ENCODE measurements around the gene RPS15.

Gene RPS15

DNA sequence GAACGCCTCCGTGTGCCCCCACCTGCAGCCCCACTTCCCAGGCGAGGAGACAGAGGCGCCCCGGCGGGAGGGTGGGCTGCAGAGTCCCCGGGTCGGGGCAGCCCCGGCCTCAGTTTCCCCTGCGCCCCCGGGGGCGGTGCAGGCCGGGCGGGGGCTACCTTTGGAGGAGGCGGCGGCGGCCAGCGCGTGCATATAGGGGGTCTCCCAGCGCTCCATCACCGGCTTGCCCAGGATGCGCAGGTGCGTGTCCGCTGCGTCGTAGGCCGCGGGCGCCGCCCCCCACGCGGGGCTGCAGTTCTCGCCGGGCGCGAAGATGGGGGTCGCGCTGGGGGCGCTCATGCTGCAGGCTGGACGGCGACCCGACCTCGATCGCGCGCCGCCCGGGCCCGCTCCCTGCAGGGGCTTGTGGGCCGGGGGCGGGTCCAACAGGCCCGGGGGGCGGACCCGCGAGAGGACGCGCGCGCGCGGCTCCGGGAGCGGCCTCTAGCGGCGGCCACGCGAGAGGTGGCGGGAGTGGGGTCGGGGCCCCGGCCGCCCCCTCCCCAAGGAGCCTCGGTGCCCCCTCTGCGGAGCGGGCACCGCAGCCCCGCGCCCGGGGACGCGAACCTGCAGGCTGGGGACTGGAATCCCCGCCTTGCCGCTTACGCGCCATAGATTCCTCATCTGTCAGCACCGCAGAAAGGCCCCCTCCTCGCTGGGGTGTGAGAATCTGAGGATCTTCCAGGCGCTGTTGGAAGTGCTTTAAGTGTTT, 36.9 kb upstream of the RPS15 start, which contains the start of gene GAMT:
TSS of gene GAMT (minus strand) at position 405 of the 751 bp plus-strand sequence. CDS start at position 339, 66 bp downstream.
- Histone ChIP-seq H3K4me3 (ENCODE audit: low read length, poor library complexity, severe bottlenecking) (peak within 1 kb of the TSS; percentile 91), H3K9ac (ENCODE audit: low read depth, low read length, poor library complexity, severe bottlenecking) (peak within 1 kb of the TSS; percentile 83), H3K27me3 (ENCODE audit: insufficient read depth, low read length, poor library complexity, severe bottlenecking) (no peaks in the 10 kb centered on the region), H4K20me1 (ENCODE audit: insufficient read depth, low read length, poor library complexity, severe bottlenecking) (peaks cover 9% of the 10 kb centered on the region), H3K9me3 (ENCODE audit: insufficient read depth, low read depth, low read length) (no peaks in the 10 kb centered on the region), H2AFZ (ENCODE audit: low read length) (peak within 1 kb of the TSS; percentile 83), H3K4me1 (ENCODE audit: insufficient read depth, low read length, poor library complexity, severe bottlenecking) (peaks cover 15% of the 10 kb centered on the region), H3K9me2 (replicated peaks; ENCODE audit: low read depth, low read length) (no peaks in the 10 kb centered on the region), H3F3A (ENCODE audit: low read depth) (no peaks in the 10 kb centered on the region), H3K4me2 (ENCODE audit: low read depth, low read length, poor library complexity, severe bottlenecking) (peak within 1 kb of the TSS; percentile 84), H3K79me2 (ENCODE audit: insufficient read depth, low read length) (peaks cover 16% of the 10 kb centered on the region), H3K36me3 (ENCODE audit: insufficient read depth, low read length) (no peaks in the 10 kb centered on the region)
- TF ChIP-seq, protein P1, sequence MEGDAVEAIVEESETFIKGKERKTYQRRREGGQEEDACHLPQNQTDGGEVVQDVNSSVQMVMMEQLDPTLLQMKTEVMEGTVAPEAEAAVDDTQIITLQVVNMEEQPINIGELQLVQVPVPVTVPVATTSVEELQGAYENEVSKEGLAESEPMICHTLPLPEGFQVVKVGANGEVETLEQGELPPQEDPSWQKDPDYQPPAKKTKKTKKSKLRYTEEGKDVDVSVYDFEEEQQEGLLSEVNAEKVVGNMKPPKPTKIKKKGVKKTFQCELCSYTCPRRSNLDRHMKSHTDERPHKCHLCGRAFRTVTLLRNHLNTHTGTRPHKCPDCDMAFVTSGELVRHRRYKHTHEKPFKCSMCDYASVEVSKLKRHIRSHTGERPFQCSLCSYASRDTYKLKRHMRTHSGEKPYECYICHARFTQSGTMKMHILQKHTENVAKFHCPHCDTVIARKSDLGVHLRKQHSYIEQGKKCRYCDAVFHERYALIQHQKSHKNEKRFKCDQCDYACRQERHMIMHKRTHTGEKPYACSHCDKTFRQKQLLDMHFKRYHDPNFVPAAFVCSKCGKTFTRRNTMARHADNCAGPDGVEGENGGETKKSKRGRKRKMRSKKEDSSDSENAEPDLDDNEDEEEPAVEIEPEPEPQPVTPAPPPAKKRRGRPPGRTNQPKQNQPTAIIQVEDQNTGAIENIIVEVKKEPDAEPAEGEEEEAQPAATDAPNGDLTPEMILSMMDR (conservative IDR thresholded peaks at IDR 0.05; ENCODE audit: low read length), result peak; percentile 53
- TF ChIP-seq EZH2phosphoT487 (IDR thresholded peaks at IDR 0.05; ENCODE audit: borderline replicate concordance), result no peak

DNA sequence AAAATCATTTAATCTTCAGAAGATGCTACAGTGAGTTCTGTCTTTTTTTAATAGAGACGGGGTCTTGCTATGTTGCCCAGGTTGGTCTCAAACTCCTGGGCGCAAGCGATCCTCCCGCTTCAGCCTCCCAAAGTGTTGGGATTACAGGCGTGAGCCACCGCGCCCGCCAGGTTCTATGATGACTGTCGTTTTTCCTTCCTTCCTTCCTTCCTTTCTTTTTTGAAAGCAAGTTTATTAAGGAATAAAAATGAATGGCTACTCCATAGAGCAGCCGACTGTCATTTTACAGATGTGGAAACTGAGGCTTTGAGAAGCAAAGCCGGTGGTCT, 36.3 kb upstream of the RPS15 start:
- Histone ChIP-seq H3K9ac (ENCODE audit: low read depth, low read length, poor library complexity, severe bottlenecking) (peak overlapping the region; percentile 83), H3K4me1 (ENCODE audit: insufficient read depth, low read length, poor library complexity, severe bottlenecking) (peaks cover 20% of the 10 kb centered on the region), H3K36me3 (ENCODE audit: insufficient read depth, low read length) (no peaks in the 10 kb centered on the region), H3K4me3 (ENCODE audit: low read length, poor library complexity, severe bottlenecking) (peak overlapping the region; percentile 91), H3K4me2 (ENCODE audit: low read depth, low read length, poor library complexity, severe bottlenecking) (peak overlapping the region; percentile 84), H3K9me2 (replicated peaks; ENCODE audit: low read depth, low read length) (no peaks in the 10 kb centered on the region), H3F3A (ENCODE audit: low read depth) (no peaks in the 10 kb centered on the region), H3K79me2 (ENCODE audit: insufficient read depth, low read length) (peaks cover 16% of the 10 kb centered on the region), H2AFZ (ENCODE audit: low read length) (peak overlapping the region; percentile 83), H3K9me3 (ENCODE audit: insufficient read depth, low read depth, low read length) (no peaks in the 10 kb centered on the region), H3K27me3 (ENCODE audit: insufficient read depth, low read length, poor library complexity, severe bottlenecking) (no peaks in the 10 kb centered on the region), H4K20me1 (ENCODE audit: insufficient read depth, low read length, poor library complexity, severe bottlenecking) (peaks cover 9% of the 10 kb centered on the region)
- TF ChIP-seq EZH2phosphoT487 (IDR thresholded peaks at IDR 0.05; ENCODE audit: borderline replicate concordance), result no peak
- TF ChIP-seq, protein P1 (conservative IDR thresholded peaks at IDR 0.05; ENCODE audit: low read length), result no peak; the same call in 1 of the 2 replicates

DNA sequence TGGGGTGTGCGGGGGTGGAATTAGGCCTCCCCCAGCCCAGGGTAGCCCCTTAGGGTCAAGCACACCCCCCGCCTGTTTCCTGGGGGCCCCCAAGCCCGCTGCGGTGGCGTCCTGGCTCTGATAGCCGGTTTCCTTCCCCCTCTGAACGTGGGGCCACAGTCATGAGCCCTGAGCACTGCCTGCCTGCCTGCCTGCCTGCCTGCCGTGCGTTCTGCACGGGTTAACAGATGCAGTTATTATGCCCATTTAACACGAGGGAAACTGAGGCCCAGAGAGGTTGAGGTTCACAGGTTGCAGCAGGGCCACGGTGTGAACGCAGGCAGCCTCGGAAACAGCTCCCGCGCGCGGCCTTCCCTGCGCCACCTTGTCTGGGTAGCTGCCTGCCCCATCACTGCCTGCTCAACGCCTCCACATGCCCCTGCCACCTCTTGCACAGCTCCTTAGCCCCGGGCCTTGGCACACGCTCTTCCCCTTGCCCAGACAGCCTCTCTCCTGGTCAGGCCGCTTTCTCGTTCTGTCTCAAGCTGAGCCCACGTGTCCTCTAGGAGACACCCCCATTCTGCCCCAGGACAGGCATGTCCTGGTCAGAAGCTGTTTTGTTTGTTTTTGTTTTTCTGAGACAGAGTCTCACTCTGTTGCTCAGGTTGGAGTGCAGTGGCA, 35.7 kb upstream of the RPS15 start:
- TF ChIP-seq, protein P1 (conservative IDR thresholded peaks at IDR 0.05; ENCODE audit: low read length), result no peak
- no peak for TF ChIP-seq EZH2phosphoT487 (IDR thresholded peaks at IDR 0.05; ENCODE audit: borderline replicate concordance)
- H4K20me1 ChIP-seq (ENCODE audit: insufficient read depth, low read length, poor library complexity, severe bottlenecking), result peaks cover 9% of the 10 kb centered on the region

More for the DNA sequence above, 35.7 kb upstream of the RPS15 start:
- no peak overlapping the region for H3K4me3 ChIP-seq (ENCODE audit: low read length, poor library complexity, severe bottlenecking)
- no peak overlapping the region for H2AFZ ChIP-seq (ENCODE audit: low read length)
- no peak overlapping the region for H3K4me2 ChIP-seq (ENCODE audit: low read depth, low read length, poor library complexity, severe bottlenecking)
- H3K79me2 ChIP-seq (ENCODE audit: insufficient read depth, low read length), result peaks cover 17% of the 10 kb centered on the region
- no peaks in the 10 kb centered on the region for H3K36me3 ChIP-seq (ENCODE audit: insufficient read depth, low read length)
- peaks cover 21% of the 10 kb centered on the region for H3K4me1 ChIP-seq (ENCODE audit: insufficient read depth, low read length, poor library complexity, severe bottlenecking)
- H3K9me3 ChIP-seq (ENCODE audit: insufficient read depth, low read depth, low read length), result no peaks in the 10 kb centered on the region
- no peaks in the 10 kb centered on the region for H3F3A ChIP-seq (ENCODE audit: low read depth)
- H3K27me3 ChIP-seq (ENCODE audit: insufficient read depth, low read length, poor library complexity, severe bottlenecking), result no peaks in the 10 kb centered on the region
- H3K9ac ChIP-seq (ENCODE audit: low read depth, low read length, poor library complexity, severe bottlenecking), result peak overlapping the region; percentile 28
- H3K9me2 ChIP-seq (replicated peaks; ENCODE audit: low read depth, low read length), result no peaks in the 10 kb centered on the region
